H9 (cell line): ENCODE measurements around the gene GRK1. TPM values are rescaled to one million over a fixed set of nuclear protein-coding genes. Genes with fewer than 3 reads are reported as not detected.
A peak's percentile ranks its signal among the peaks of the same experiment; 100 is the strongest.

Experiments used
- DNase-seq: peaks from one replicate; pipeline ENCODE4 v3.0.0-alpha.2; 2017
- H2AFZ ChIP-seq: one replicate; pipeline ENCODE4 v1.6.1; 2013; ENCODE audit warnings: mild to moderate bottlenecking, low read length, control low read depth, moderate library complexity
- H2AK5ac ChIP-seq: 2 replicates; pipeline ENCODE4 v1.6.1; 2013; ENCODE audit warnings: low read length, control low read depth, mixed read lengths; ENCODE audit not compliant: insufficient read length
- H2BK120ac ChIP-seq: one replicate; pipeline ENCODE4 v1.6.1; 2013; ENCODE audit warnings: low read depth, mild to moderate bottlenecking, low read length, control low read depth, inconsistent platforms; ENCODE audit not compliant: poor library complexity, severe bottlenecking
- H2BK12ac ChIP-seq: 2 replicates; pipeline ENCODE4 v1.6.1; 2013; ENCODE audit warnings: low read length, control low read depth, mixed read lengths, low read depth; ENCODE audit not compliant: insufficient read length
- H2BK15ac ChIP-seq: 2 replicates; pipeline ENCODE4 v1.6.1; 2013; ENCODE audit warnings: low read depth, low read length, control low read depth
- H2BK20ac ChIP-seq: one replicate; pipeline ENCODE4 v1.6.1; 2013; ENCODE audit warnings: low read depth, mild to moderate bottlenecking, low read length, control low read depth, inconsistent platforms; ENCODE audit not compliant: poor library complexity, severe bottlenecking
- H2BK5ac ChIP-seq: 2 replicates; pipeline ENCODE4 v1.6.1; 2013; ENCODE audit warnings: low read length, control low read depth, mixed read lengths; ENCODE audit not compliant: insufficient read length
- H3K14ac ChIP-seq: 2 replicates; pipeline ENCODE4 v1.6.1; 2013; ENCODE audit warnings: low read length, control low read depth; ENCODE audit not compliant: insufficient read depth
- H3K18ac ChIP-seq: 2 replicates; pipeline ENCODE4 v1.6.1; 2013; ENCODE audit warnings: low read depth, mild to moderate bottlenecking, mixed read lengths, low read length, control low read depth; ENCODE audit not compliant: insufficient read length
- H3K23ac ChIP-seq: 2 replicates; pipeline ENCODE4 v1.6.1; 2013; ENCODE audit warnings: low read length, control low read depth, mixed read lengths, low read depth; ENCODE audit not compliant: insufficient read length
- H3K23me2 ChIP-seq: 2 replicates; pipeline ENCODE4 v1.6.1; 2013; ENCODE audit warnings: low read depth, mild to moderate bottlenecking, mixed read lengths, low read length, control low read depth; ENCODE audit not compliant: insufficient read length, poor library complexity, severe bottlenecking
- H3K27ac ChIP-seq: 2 replicates; pipeline ENCODE4 v1.5.1; 2013; ENCODE audit warnings: low read length, control low read depth, mixed read lengths, low read depth; ENCODE audit not compliant: insufficient read length
- H3K27me3 ChIP-seq: 2 replicates; pipeline ENCODE4 v1.6.1; 2013; ENCODE audit warnings: low read length, control low read depth, inconsistent platforms; ENCODE audit not compliant: insufficient read depth
- H3K4ac ChIP-seq: 2 replicates; pipeline ENCODE4 v1.6.1; 2013; ENCODE audit warnings: low read depth, mild to moderate bottlenecking, control low read depth, inconsistent platforms, low read length, moderate library complexity
- H3K4me1 ChIP-seq: 2 replicates; pipeline ENCODE4 v1.6.1; 2013; ENCODE audit warnings: low read length, control low read depth, inconsistent platforms; ENCODE audit not compliant: insufficient read depth
- H3K4me2 ChIP-seq: 2 replicates; pipeline ENCODE4 v1.6.1; 2013; ENCODE audit warnings: low read length, control low read depth, mixed read lengths; ENCODE audit not compliant: insufficient read length, insufficient read depth
- H3K56ac ChIP-seq: 2 replicates; pipeline ENCODE4 v1.6.1; 2013; ENCODE audit warnings: low read depth, mild to moderate bottlenecking, mixed read lengths, low read length, control low read depth; ENCODE audit not compliant: insufficient read length
- H3K79me1 ChIP-seq: 2 replicates; pipeline ENCODE4 v1.6.1; 2013; ENCODE audit warnings: low read depth, mild to moderate bottlenecking, moderate library complexity, low read length, control low read depth, inconsistent platforms; ENCODE audit not compliant: insufficient read depth, poor library complexity, severe bottlenecking
- H3K79me2 ChIP-seq: 2 replicates; pipeline ENCODE4 v1.6.1; 2013; ENCODE audit warnings: low read length, control low read depth, inconsistent platforms; ENCODE audit not compliant: insufficient read depth
- H3K9ac ChIP-seq: 2 replicates; pipeline ENCODE4 v1.6.1; 2013; ENCODE audit warnings: low read length, control low read depth, mixed read lengths; ENCODE audit not compliant: insufficient read length; ENCODE audit errors: extremely low read depth
- H3K9me3 ChIP-seq: one replicate; pipeline ENCODE4 v1.6.1; 2013; ENCODE audit warnings: low read depth, low read length, inconsistent platforms; ENCODE audit not compliant: control insufficient read depth
- H3T11ph ChIP-seq: one replicate; pipeline ENCODE4 v1.6.1; 2013; ENCODE audit warnings: mild to moderate bottlenecking, low read length, control low read depth, inconsistent platforms
- H4K20me1 ChIP-seq: one replicate; pipeline ENCODE4 v1.6.1; 2013; ENCODE audit not compliant: control insufficient read depth, insufficient read length, insufficient read depth
- H4K5ac ChIP-seq: 2 replicates; pipeline ENCODE4 v1.6.1; 2013; ENCODE audit warnings: low read depth, mild to moderate bottlenecking, mixed read lengths, low read length, control low read depth; ENCODE audit not compliant: insufficient read length
- H4K8ac ChIP-seq: replicated peaks from 2 replicates; pipeline ENCODE4 v1.6.1; 2013; ENCODE audit warnings: low read length, control low read depth, mixed read lengths, low read depth; ENCODE audit not compliant: insufficient read length
- H4K91ac ChIP-seq: 2 replicates; pipeline ENCODE4 v1.6.1; 2013; ENCODE audit warnings: low read depth, mild to moderate bottlenecking, moderate library complexity, mixed read lengths, low read length, control low read depth; ENCODE audit not compliant: insufficient read length
- H3K27ac Mint-ChIP-seq, 3 experiments: 2 replicates in 2 of 3; 3 replicates in 1 of 3; pipeline ENCODE4 v1.8.0; 2020 to 2021; ENCODE audit warnings: mixed read lengths in 3 of 3, mild to moderate bottlenecking in 1 of 3, moderate library complexity in 1 of 3
- H3K27me3 Mint-ChIP-seq: 2 replicates; pipeline ENCODE4 v1.8.0; 2021; ENCODE audit warnings: low read depth, mild to moderate bottlenecking, moderate library complexity, mixed read lengths
- H3K36me3 Mint-ChIP-seq, 3 experiments: 2 replicates in 2 of 3; 3 replicates in 1 of 3; pipeline ENCODE4 v1.8.0; 2020 to 2021; ENCODE audit warnings: low read depth in 3 of 3, mixed read lengths in 3 of 3; ENCODE audit not compliant: insufficient read depth in 1 of 3
- H3K4me1 Mint-ChIP-seq, 2 experiments: 2 replicates each; pipeline ENCODE4 v1.8.0; 2020; ENCODE audit warnings: mixed read lengths in 2 of 2
- H3K4me3 Mint-ChIP-seq, 2 experiments: 2 replicates in 1 of 2; 3 replicates in 1 of 2; pipeline ENCODE4 v1.8.0; 2020 to 2021; ENCODE audit warnings: mild to moderate bottlenecking in 2 of 2, mixed read lengths in 2 of 2, moderate library complexity in 1 of 2
- H3K9me3 Mint-ChIP-seq, 2 experiments: 2 replicates in 1 of 2; 3 replicates in 1 of 2; pipeline ENCODE4 v1.8.0; 2020; ENCODE audit warnings: mild to moderate bottlenecking in 2 of 2, mixed read lengths in 2 of 2, moderate library complexity in 1 of 2
- CTCF ChIP-seq: fragments of 200-600 bp; sonication (generic); conservative IDR thresholded peaks from 3 replicates; pipeline ENCODE4 v1.8.0; 2021; ENCODE audit warnings: antibody characterized with exemption, mild to moderate bottlenecking
- WGBS: extraction: QIAGEN DNeasy Blood & Tissue Kit; methylation state at CpG from one replicate; pipeline ENCODE4 v1.1.7; 2013; ENCODE audit warnings: missing lambda C conversion rate, low lambda C conversion rate, mixed read lengths; ENCODE audit not compliant: insufficient read length; ENCODE audit errors: extremely low coverage; 5-methylcytosine and 5-hydroxymethylcytosine counted together
- total RNA-seq: library from RNA; stranded (reverse); gene quantifications from 2 replicates; pipeline ENCODE4 v1.2.1, GENCODE V29; 2021

Gene GRK1
- total RNA-seq, 1 experiment from 2014 or later: 0.31 TPM

- Mint-ChIP-seq H3K27me3 (peaks cover 1% of the 10 kb centered on the region; the same call in 1 of the 2 replicates), H3K9me3 (peaks cover 5 to 8% of the 10 kb centered on the region in 2 experiments; a peak in 4 of 5 replicates), H3K4me1 (peaks cover 22 to 25% of the 10 kb centered on the region in 2 experiments), H3K36me3 (peaks cover 25 to 50% (median 34%) of the 10 kb centered on the region in 3 experiments), H3K27ac (peak overlapping the region; percentile 75 to 88 (median 84); a peak in 6 of 7 replicates), H3K4me3 (no peak overlapping the region)
- Histone ChIP-seq H4K8ac (no peak overlapping the region), H3K18ac (no peak overlapping the region), H3K27me3 (no peaks in the 10 kb centered on the region), H2BK20ac (no peak overlapping the region), H3K4ac (no peak overlapping the region), H3K56ac (no peak overlapping the region), H2AFZ (no peak overlapping the region), H3K79me2 (peaks cover 6% of the 10 kb centered on the region; the same call in 1 of the 2 replicates), H3K23ac (no peak overlapping the region), H3K79me1 (no peaks in the 10 kb centered on the region), H3K9me3 (no peaks in the 10 kb centered on the region), H2BK15ac (no peak overlapping the region), H4K91ac (no peak overlapping the region), H4K5ac (no peak overlapping the region), H3K4me2 (no peak overlapping the region), H2BK12ac (no peak overlapping the region), H2AK5ac (no peak overlapping the region), H3K27ac (no peak overlapping the region), H2BK5ac (no peak overlapping the region), H3K14ac (no peak overlapping the region), H2BK120ac (no peak overlapping the region), H3T11ph (no peak overlapping the region), H3K9ac (no peak overlapping the region), H3K23me2 (no peaks in the 10 kb centered on the region), H4K20me1 (no peaks in the 10 kb centered on the region), H3K4me1 (peaks cover 4% of the 10 kb centered on the region; the same call in 1 of the 2 replicates)
- WGBS: no CpG with 5 or more reads among the region's 7 CpGs
- TF ChIP-seq CTCF: 0 out of 3 replicates have a peak, but pooled peaks have one; percentile 18
- no peak for DNase-seq
Observed at GRCh38 chr13:113618455-113618854, 48.6 kb upstream of the GRK1 start.
